Stimulated activated CD8-positive, alpha-beta memory T cell treated with anti-CD3 and anti-CD28 coated beads, Interleukin-15, amount 100 ng/mL, for 4 hours (primary cell): ENCODE data around the gene USP6NL.

Experiments used
- DNase-seq, 2 donors: peaks; one replicate each; pipeline ENCODE4 v3.0.0-alpha.2; 2020; ENCODE audit warnings: low read depth in 2 of 2

Gene USP6NL

GRCh38 chr10:11416974-11417373 lies 194.5 kb downstream of the USP6NL start:
- no peak for DNase-seq

- DNase-seq = no peak
Observed at GRCh38 chr10:11415095-11415494, 196.4 kb downstream of the USP6NL start.

GRCh38 chr10:11414314-11415038 lies 197.0 kb downstream of the USP6NL start:
- DNase-seq = no peak

GRCh38 chr10:11411926-11412545 lies 199.4 kb downstream of the USP6NL start:
- DNase-seq = no peak

GRCh38 chr10:11409357-11409756 lies 202.1 kb downstream of the USP6NL start:
- no peak for DNase-seq

GRCh38 chr10:11407939-11408338 lies 203.5 kb downstream of the USP6NL start:
- no peak for DNase-seq

GRCh38 chr10:11406746-11407145 lies 204.7 kb downstream of the USP6NL start:
- no peak for DNase-seq

- no peak for DNase-seq
Observed at GRCh38 chr10:11404901-11405300, 206.5 kb downstream of the USP6NL start.
